ENCODE measurements around the gene GRAMD2B. TPM values are rescaled to one million over a fixed set of nuclear protein-coding genes. Genes with fewer than 3 reads are reported as not detected.

GRAMD2B gene
- total RNA-seq, 1 donor from 2014 or later, result 15.0 TPM

- Mint-ChIP-seq H3K4me1 (no peaks in the 10 kb centered on the region), H3K9me3 (peaks cover 45% of the 10 kb centered on the region), H3K27ac (no peak overlapping the region), H3K4me3 (no peak overlapping the region), H3K36me3 (peaks cover 3% of the 10 kb centered on the region), H3K27me3 (ENCODE audit: low read depth) (no peaks in the 10 kb centered on the region)
- no peak for DNase-seq (ENCODE audit: low spot score in 2 of 2, unreplicated experiment in 2 of 2)
- no peak for TF ChIP-seq CTCF (IDR thresholded peaks at IDR 0.05; ENCODE audit: unreplicated experiment)
These were observed 22.5 kb upstream of the GRAMD2B start for GRCh38 chr5:126400621-126401251.

- H3K36me3 Mint-ChIP-seq, result peaks cover 3% of the 10 kb centered on the region
- peaks cover 41% of the 10 kb centered on the region for H3K9me3 Mint-ChIP-seq
- no peaks in the 10 kb centered on the region for H3K4me1 Mint-ChIP-seq
- H3K27ac Mint-ChIP-seq, result no peak overlapping the region
- DNase-seq (ENCODE audit: low spot score in 2 of 2, unreplicated experiment in 2 of 2), result no peak
- H3K27me3 Mint-ChIP-seq (ENCODE audit: low read depth), result no peaks in the 10 kb centered on the region
- TF ChIP-seq CTCF (IDR thresholded peaks at IDR 0.05; ENCODE audit: unreplicated experiment), result no peak
- H3K4me3 Mint-ChIP-seq, result no peak overlapping the region
These were observed 20.3 kb upstream of the GRAMD2B start for GRCh38 chr5:126402621-126403555.

- Mint-ChIP-seq H3K4me1 (no peaks in the 10 kb centered on the region), H3K9me3 (peaks cover 32% of the 10 kb centered on the region), H3K27me3 (ENCODE audit: low read depth) (no peaks in the 10 kb centered on the region), H3K4me3 (no peak overlapping the region), H3K27ac (no peak overlapping the region), H3K36me3 (peaks cover 2% of the 10 kb centered on the region)
- DNase-seq (ENCODE audit: low spot score in 2 of 2, unreplicated experiment in 2 of 2), result no peak
- TF ChIP-seq CTCF (IDR thresholded peaks at IDR 0.05; ENCODE audit: unreplicated experiment), result no peak
These were observed 19.3 kb upstream of the GRAMD2B start for GRCh38 chr5:126403876-126404275.

GRCh38 chr5:126410623-126411022 is 12.6 kb upstream of the GRAMD2B start:
- Mint-ChIP-seq H3K36me3 (peaks cover 2% of the 10 kb centered on the region), H3K9me3 (peaks cover 18% of the 10 kb centered on the region), H3K4me1 (peaks cover 7% of the 10 kb centered on the region), H3K27ac (no peak overlapping the region), H3K27me3 (ENCODE audit: low read depth) (no peaks in the 10 kb centered on the region), H3K4me3 (no peak overlapping the region)
- no peak for DNase-seq (ENCODE audit: low spot score in 2 of 2, unreplicated experiment in 2 of 2)
- no peak for TF ChIP-seq CTCF (IDR thresholded peaks at IDR 0.05; ENCODE audit: unreplicated experiment)

- no peak for DNase-seq (ENCODE audit: low spot score in 2 of 2, unreplicated experiment in 2 of 2)
- no peaks in the 10 kb centered on the region for H3K27me3 Mint-ChIP-seq (ENCODE audit: low read depth)
- no peak for TF ChIP-seq CTCF (IDR thresholded peaks at IDR 0.05; ENCODE audit: unreplicated experiment)
- peaks cover 2% of the 10 kb centered on the region for H3K36me3 Mint-ChIP-seq
- H3K9me3 Mint-ChIP-seq, result peaks cover 18% of the 10 kb centered on the region
- H3K27ac Mint-ChIP-seq, result no peak overlapping the region
- H3K4me3 Mint-ChIP-seq, result no peak overlapping the region
- H3K4me1 Mint-ChIP-seq, result peaks cover 7% of the 10 kb centered on the region
These were observed 9.4 kb upstream of the GRAMD2B start for GRCh38 chr5:126413856-126414255.
